Measurements from ENCODE around the gene OLA1. TPM values are rescaled to one million over a fixed set of nuclear protein-coding genes. Genes with fewer than 3 reads are reported as not detected.

Gene OLA1
- total RNA-seq, 4 donors from 2014 or later, result 75.4 to 111 (median 92.8) TPM

DNA sequence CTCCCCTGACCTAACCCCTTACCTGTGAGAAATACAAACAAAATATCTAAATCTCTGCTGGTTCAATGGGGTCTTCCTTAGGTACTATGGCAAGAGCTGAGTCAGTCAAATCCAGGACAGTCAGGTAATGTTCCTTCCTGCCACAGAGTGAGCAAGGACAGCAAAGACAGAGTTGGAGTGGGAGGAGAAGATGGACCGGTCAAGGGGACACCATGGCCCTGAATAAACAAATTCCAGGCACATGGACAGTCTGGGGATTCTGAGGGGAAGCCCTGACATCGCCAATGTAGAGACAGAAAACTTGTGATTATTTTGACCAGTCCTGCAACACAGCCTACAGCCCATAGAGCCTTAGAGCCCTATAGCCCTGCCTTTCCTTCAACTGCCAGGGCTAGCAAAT is 42.8 kb downstream of the OLA1 start:
- Histone ChIP-seq H3K4me3 (no peak overlapping the region), H3K27ac (no peak overlapping the region), H3K9me3 (no peaks in the 10 kb centered on the region), H3K4me1 (no peaks in the 10 kb centered on the region), H3K36me3 (no peaks in the 10 kb centered on the region), H3K27me3 (no peaks in the 10 kb centered on the region)
- DNase-seq (no peak), ATAC-seq (no peak)
- TF ChIP-seq POLR2A (IDR thresholded peaks at IDR 0.05), result no peak
- TF ChIP-seq, protein P1, sequence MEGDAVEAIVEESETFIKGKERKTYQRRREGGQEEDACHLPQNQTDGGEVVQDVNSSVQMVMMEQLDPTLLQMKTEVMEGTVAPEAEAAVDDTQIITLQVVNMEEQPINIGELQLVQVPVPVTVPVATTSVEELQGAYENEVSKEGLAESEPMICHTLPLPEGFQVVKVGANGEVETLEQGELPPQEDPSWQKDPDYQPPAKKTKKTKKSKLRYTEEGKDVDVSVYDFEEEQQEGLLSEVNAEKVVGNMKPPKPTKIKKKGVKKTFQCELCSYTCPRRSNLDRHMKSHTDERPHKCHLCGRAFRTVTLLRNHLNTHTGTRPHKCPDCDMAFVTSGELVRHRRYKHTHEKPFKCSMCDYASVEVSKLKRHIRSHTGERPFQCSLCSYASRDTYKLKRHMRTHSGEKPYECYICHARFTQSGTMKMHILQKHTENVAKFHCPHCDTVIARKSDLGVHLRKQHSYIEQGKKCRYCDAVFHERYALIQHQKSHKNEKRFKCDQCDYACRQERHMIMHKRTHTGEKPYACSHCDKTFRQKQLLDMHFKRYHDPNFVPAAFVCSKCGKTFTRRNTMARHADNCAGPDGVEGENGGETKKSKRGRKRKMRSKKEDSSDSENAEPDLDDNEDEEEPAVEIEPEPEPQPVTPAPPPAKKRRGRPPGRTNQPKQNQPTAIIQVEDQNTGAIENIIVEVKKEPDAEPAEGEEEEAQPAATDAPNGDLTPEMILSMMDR (IDR thresholded peaks at IDR 0.05 in 4 of 5, conservative IDR thresholded peaks at IDR 0.05 in 1 of 5), result no peak
- intact Hi-C loops (cut with DNase I; ENCODE audit: low total_unique reads), result no loop called here
- in situ Hi-C loops (cut with MboI; ENCODE audit: low sequenced_read_pairs in 4 of 4), result no loop called here

DNA sequence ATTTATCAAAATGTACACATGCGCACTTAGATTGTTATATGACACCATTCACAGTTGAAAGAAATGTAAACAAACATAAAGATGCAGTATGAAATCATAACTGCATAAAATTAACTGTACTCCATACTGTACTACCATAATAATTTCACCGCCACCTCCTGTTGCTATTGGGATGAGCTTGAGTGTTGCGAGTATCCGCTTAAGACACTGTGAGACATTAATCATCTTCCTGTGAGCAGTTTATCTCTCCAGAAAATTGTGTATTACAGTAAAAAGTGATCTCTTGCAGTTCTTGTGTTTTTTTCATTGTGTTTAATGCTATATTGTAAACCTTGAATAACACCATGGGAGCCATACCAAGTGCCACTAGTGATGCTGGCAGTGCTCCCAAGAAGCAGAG is 46.1 kb downstream of the OLA1 start:
- H3K36me3 ChIP-seq, result no peaks in the 10 kb centered on the region
- ATAC-seq (no peak), DNase-seq (no peak)
- no peak overlapping the region for H3K27ac ChIP-seq
- H3K4me3 ChIP-seq, result no peak overlapping the region
- H3K9me3 ChIP-seq, result no peaks in the 10 kb centered on the region
- intact Hi-C loops (cut with DNase I; ENCODE audit: low total_unique reads), result no loop called here
- peaks cover 0 to 11% of the 10 kb centered on the region in 2 donors for H3K4me1 ChIP-seq
- in situ Hi-C loops (cut with MboI; ENCODE audit: low sequenced_read_pairs in 4 of 4), result no loop called here
- no peaks in the 10 kb centered on the region for H3K27me3 ChIP-seq
- TF ChIP-seq, protein P1 (IDR thresholded peaks at IDR 0.05 in 4 of 5, conservative IDR thresholded peaks at IDR 0.05 in 1 of 5), result no peak
- TF ChIP-seq POLR2A (IDR thresholded peaks at IDR 0.05), result no peak

DNA sequence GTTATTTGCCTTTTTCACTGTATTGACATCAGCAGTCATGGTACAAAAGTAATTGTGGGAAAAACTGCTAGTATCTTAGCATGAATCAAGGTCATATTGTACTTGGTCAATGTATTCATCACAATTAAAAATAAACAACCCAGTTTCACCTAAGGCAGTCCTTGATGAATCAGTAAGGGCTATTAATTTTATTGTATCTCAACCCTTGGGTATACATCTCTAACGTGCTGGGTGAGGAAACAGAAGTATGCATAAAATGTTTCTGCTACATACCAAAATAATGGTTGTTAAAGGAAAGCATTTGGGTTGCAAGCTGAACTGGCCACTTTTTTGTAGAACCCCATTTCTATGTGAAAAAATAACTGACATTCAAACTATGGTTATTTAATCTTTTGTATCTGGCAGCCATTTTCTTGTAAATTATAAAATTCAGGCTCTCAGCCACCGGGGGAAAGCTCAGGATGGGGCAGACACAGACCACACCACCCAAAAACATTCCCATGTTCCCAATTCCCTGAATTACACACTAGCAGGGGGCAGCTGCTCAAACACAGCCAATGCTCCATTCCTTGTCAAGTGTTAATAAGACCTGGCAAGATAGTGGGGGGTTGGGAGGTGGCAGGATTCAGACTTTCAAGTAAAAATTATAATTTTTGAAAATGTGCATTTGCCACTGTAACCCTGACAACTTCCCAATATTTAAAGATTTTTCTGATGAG is 49.3 kb downstream of the OLA1 start:
- no peaks in the 10 kb centered on the region for H3K36me3 ChIP-seq
- H3K4me1 ChIP-seq, result peaks cover 0 to 11% of the 10 kb centered on the region in 2 donors
- intact Hi-C loops (cut with DNase I; ENCODE audit: low total_unique reads), result no loop called here
- in situ Hi-C loops (cut with MboI; ENCODE audit: low sequenced_read_pairs in 4 of 4), result no loop called here
- TF ChIP-seq, protein P1 (IDR thresholded peaks at IDR 0.05 in 4 of 5, conservative IDR thresholded peaks at IDR 0.05 in 1 of 5), result no peak
- no peak for TF ChIP-seq POLR2A (IDR thresholded peaks at IDR 0.05)
- ATAC-seq, result no peak
- DNase-seq, result no peak
- H3K4me3 ChIP-seq, result no peak overlapping the region
- no peaks in the 10 kb centered on the region for H3K27me3 ChIP-seq
- H3K27ac ChIP-seq, result no peak overlapping the region
- H3K9me3 ChIP-seq, result no peaks in the 10 kb centered on the region

DNA sequence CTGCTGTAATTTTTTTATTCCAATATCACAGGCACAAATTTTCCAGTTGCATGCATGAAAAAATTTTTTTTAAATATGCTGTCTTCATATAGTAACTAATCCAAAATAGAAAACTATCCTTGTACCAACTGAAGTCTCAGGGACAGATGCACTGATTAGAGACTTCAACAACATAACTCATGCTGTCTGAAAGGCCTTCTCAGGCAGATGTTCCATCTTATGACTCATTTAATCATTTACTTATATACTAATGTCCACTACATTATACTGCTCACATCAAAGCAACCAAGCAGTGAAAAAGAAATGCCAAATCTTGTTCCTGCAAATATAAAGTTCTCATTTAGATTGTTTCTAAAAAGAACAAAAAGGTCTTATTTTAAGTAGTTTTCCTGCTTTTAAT is 53.1 kb downstream of the OLA1 start:
- in situ Hi-C loops (cut with MboI; ENCODE audit: low sequenced_read_pairs in 4 of 4), result no loop called here
- no peaks in the 10 kb centered on the region for H3K9me3 ChIP-seq
- H3K4me1 ChIP-seq, result peaks cover 0 to 11% of the 10 kb centered on the region in 2 donors
- H3K36me3 ChIP-seq, result no peaks in the 10 kb centered on the region
- ATAC-seq, result no peak
- TF ChIP-seq, protein P1 (IDR thresholded peaks at IDR 0.05 in 4 of 5, conservative IDR thresholded peaks at IDR 0.05 in 1 of 5), result no peak
- TF ChIP-seq POLR2A (IDR thresholded peaks at IDR 0.05), result no peak
- no peak overlapping the region for H3K4me3 ChIP-seq
- H3K27me3 ChIP-seq, result no peaks in the 10 kb centered on the region
- DNase-seq, result no peak
- intact Hi-C loops (cut with DNase I; ENCODE audit: low total_unique reads), result no loop called here
- H3K27ac ChIP-seq, result no peak overlapping the region

DNA sequence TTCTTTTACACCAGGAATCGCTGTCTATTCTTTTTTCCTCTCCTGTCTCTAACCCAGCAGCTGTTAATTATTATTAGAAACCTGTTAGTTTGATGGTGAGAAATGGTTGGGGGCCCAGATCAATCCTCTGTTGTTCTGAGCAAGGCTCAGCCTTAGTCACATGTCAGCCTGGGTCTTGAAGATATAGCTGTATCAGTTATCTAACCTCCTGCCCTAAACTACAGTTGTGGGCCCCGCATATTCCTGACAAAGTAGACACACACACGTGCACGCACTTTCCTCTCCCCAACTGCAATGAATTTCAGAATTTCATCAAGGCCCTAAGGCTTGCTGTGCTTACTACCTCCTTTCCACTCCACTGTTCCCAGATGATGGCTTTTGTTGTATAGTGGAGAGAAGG is 54.6 kb downstream of the OLA1 start:
- no peak for DNase-seq
- TF ChIP-seq POLR2A (IDR thresholded peaks at IDR 0.05), result no peak
- ATAC-seq, result no peak
- Histone ChIP-seq H3K27ac (no peak overlapping the region), H3K4me1 (peaks cover 0 to 5% of the 10 kb centered on the region in 2 donors), H3K36me3 (no peaks in the 10 kb centered on the region), H3K9me3 (no peaks in the 10 kb centered on the region), H3K4me3 (no peak overlapping the region), H3K27me3 (no peaks in the 10 kb centered on the region)
- in situ Hi-C loops (cut with MboI; ENCODE audit: low sequenced_read_pairs in 4 of 4) (no loop called here), intact Hi-C loops (cut with DNase I; ENCODE audit: low total_unique reads) (no loop called here)
